Keratinocyte (primary cell): ENCODE measurements around the gene C10orf71.

ENCODE experiments used
- CTCF ChIP-seq, 3 experiments: IDR thresholded peaks in 1 of 3; conservative IDR thresholded peaks in 1 of 3; optimal IDR thresholded peaks in 1 of 3; 2 replicates in 2 of 3; 3 replicates in 1 of 3; pipeline versions ENCODE3 to v1.5.1; 2011; ENCODE audit warnings: low read length in 3 of 3, mild to moderate bottlenecking in 3 of 3, moderate library complexity in 2 of 3, control low read depth in 1 of 3, inconsistent platforms in 1 of 3; ENCODE audit not compliant: insufficient read depth in 2 of 3; ENCODE audit errors: extremely low read depth in 1 of 3
- EZH2 ChIP-seq: IDR thresholded peaks from one replicate; pipeline ENCODE4 v1.6.1; 2012; ENCODE audit warnings: inconsistent platforms, mild to moderate bottlenecking, low read length, moderate library complexity

GRCh38 chr10:49296836-49297235 is 2.1 kb upstream of the C10orf71 start:
- TF ChIP-seq CTCF (optimal IDR thresholded peaks at IDR 0.05 in 1 of 3, IDR thresholded peaks at IDR 0.05 in 1 of 3, conservative IDR thresholded peaks at IDR 0.05 in 1 of 3; ENCODE audit: extremely low read depth in 1 of 3, insufficient read depth in 2 of 3, low read length in 3 of 3) = no peak
- TF ChIP-seq EZH2 = no peak
